22Rv1 (cell line): Measurements from ENCODE around the gene CTDP1.

Experiments used
- ZFX ChIP-seq: fragments of 450-650 bp; IDR thresholded peaks from 2 replicates; pipeline ENCODE4 v1.6.1; 2017; ENCODE audit warnings: antibody characterized with exemption, borderline replicate concordance
- TF ChIP-seq, protein P1 (sequence below): fragments of 450-650 bp; IDR thresholded peaks from 2 replicates; pipeline ENCODE4 v1.5.1; 2017; ENCODE audit warnings: mild to moderate bottlenecking

GRCh38 chr18:79724299-79725080, 44.9 kb downstream of the CTDP1 start:
- TF ChIP-seq, protein P1, sequence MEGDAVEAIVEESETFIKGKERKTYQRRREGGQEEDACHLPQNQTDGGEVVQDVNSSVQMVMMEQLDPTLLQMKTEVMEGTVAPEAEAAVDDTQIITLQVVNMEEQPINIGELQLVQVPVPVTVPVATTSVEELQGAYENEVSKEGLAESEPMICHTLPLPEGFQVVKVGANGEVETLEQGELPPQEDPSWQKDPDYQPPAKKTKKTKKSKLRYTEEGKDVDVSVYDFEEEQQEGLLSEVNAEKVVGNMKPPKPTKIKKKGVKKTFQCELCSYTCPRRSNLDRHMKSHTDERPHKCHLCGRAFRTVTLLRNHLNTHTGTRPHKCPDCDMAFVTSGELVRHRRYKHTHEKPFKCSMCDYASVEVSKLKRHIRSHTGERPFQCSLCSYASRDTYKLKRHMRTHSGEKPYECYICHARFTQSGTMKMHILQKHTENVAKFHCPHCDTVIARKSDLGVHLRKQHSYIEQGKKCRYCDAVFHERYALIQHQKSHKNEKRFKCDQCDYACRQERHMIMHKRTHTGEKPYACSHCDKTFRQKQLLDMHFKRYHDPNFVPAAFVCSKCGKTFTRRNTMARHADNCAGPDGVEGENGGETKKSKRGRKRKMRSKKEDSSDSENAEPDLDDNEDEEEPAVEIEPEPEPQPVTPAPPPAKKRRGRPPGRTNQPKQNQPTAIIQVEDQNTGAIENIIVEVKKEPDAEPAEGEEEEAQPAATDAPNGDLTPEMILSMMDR: no peak
- TF ChIP-seq ZFX: no peak
